NCI-H1930 (cell line): ENCODE measurements around the gene MYO3A.
"Not testable (repeated sequence)": the region's sequence is repeated elsewhere in the genome, so short reads cannot be mapped to it uniquely, and the experiment has no call there.

ENCODE experiments used
- DNase-seq, 2 experiments: peaks; one replicate each; lab custom pipeline; 2025; lab: John Stamatoyannopoulos, UW

Gene MYO3A

GRCh38 chr10:25988583-25988982, 54.6 kb downstream of the MYO3A start:
- DNase-seq: no peak

- DNase-seq: no peak
Measured at GRCh38 chr10:25989951-25990350, 55.9 kb downstream of the MYO3A start.

GRCh38 chr10:25999295-25999981, 65.4 kb downstream of the MYO3A start:
- no peak for DNase-seq

- no peak for DNase-seq
Measured at GRCh38 chr10:26000971-26001370, 66.9 kb downstream of the MYO3A start.

GRCh38 chr10:26002466-26002865, 68.4 kb downstream of the MYO3A start:
- DNase-seq: not testable (repeated sequence)

GRCh38 chr10:26015092-26015491, 81.1 kb downstream of the MYO3A start:
- DNase-seq: no peak

- DNase-seq: no peak
Measured at GRCh38 chr10:26022831-26023230, 88.8 kb downstream of the MYO3A start.

- DNase-seq: no peak
Measured at GRCh38 chr10:26024303-26024702, 90.3 kb downstream of the MYO3A start.

GRCh38 chr10:26025523-26025922, 91.5 kb downstream of the MYO3A start:
- no peak for DNase-seq

- no peak for DNase-seq
Measured at GRCh38 chr10:26029858-26030257, 95.8 kb downstream of the MYO3A start.

- no peak for DNase-seq
Measured at GRCh38 chr10:26031300-26031699, 97.3 kb downstream of the MYO3A start.

GRCh38 chr10:26043469-26043868, 109.4 kb downstream of the MYO3A start:
- DNase-seq: no peak

GRCh38 chr10:26044141-26044749, 110.2 kb downstream of the MYO3A start:
- no peak for DNase-seq

GRCh38 chr10:26046073-26046700, 112.2 kb downstream of the MYO3A start:
- DNase-seq: no peak

- DNase-seq: no peak
Measured at GRCh38 chr10:26048756-26049155, 114.7 kb downstream of the MYO3A start.

GRCh38 chr10:26052326-26052725, 118.3 kb downstream of the MYO3A start:
- DNase-seq: no peak

GRCh38 chr10:26057466-26057865, 123.4 kb downstream of the MYO3A start:
- DNase-seq: no peak

GRCh38 chr10:26064106-26064505, 130.1 kb downstream of the MYO3A start:
- no peak for DNase-seq

- DNase-seq: no peak
Measured at GRCh38 chr10:26067680-26068079, 133.7 kb downstream of the MYO3A start.

GRCh38 chr10:26080971-26081370, 146.9 kb downstream of the MYO3A start:
- not testable (repeated sequence) for DNase-seq

GRCh38 chr10:26081459-26081858, 147.4 kb downstream of the MYO3A start:
- no peak for DNase-seq

- no peak for DNase-seq
Measured at GRCh38 chr10:26085549-26085948, 151.5 kb downstream of the MYO3A start.

- DNase-seq: no peak
Measured at GRCh38 chr10:26087666-26088065, 153.6 kb downstream of the MYO3A start.
